GM12874 (cell line): ENCODE measurements around the gene ITGA1.

Source experiments
- CTCF ChIP-seq: IDR thresholded peaks from 2 replicates; pipeline ENCODE4 v1.5.1; 2011; ENCODE audit warnings: low read depth, mild to moderate bottlenecking, control low read depth, low read length, moderate library complexity; ENCODE audit not compliant: insufficient read depth

ITGA1 gene

GRCh38 chr5:52985306-52985705 is 197.6 kb downstream of the ITGA1 start:
- no peak for TF ChIP-seq CTCF

GRCh38 chr5:52987711-52988331 is 200.1 kb downstream of the ITGA1 start:
- no peak for TF ChIP-seq CTCF

GRCh38 chr5:52988335-52989024 is 200.8 kb downstream of the ITGA1 start:
- no peak for TF ChIP-seq CTCF

GRCh38 chr5:52989025-52989780 is 201.5 kb downstream of the ITGA1 start, which contains the start of gene ITGA2:
TSS of gene ITGA2 (plus strand) at chr5:52989352. CDS start at chr5:52989469, 117 bp downstream.
- no peak for TF ChIP-seq CTCF

- 0 out of 2 replicates have a peak, but pooled peaks have one; percentile 16 for TF ChIP-seq CTCF
These were observed 202.2 kb downstream of the ITGA1 start for GRCh38 chr5:52989781-52990527.

GRCh38 chr5:52990528-52990925 is 202.8 kb downstream of the ITGA1 start:
- TF ChIP-seq CTCF = no peak

- no peak for TF ChIP-seq CTCF
These were observed 205.7 kb downstream of the ITGA1 start for GRCh38 chr5:52993367-52993766.
